ENCODE data around the gene ESRRA.

- TF ChIP-seq KDM4B (IDR thresholded peaks at IDR 0.05; ENCODE audit: borderline replicate concordance in 2 of 2, low read depth in 1 of 2) (no peak), SIN3B (IDR thresholded peaks at IDR 0.05; ENCODE audit: low read depth) (0 out of 2 replicates have a peak, but pooled peaks have one; percentile 40), MXI1 (IDR thresholded peaks at IDR 0.05; ENCODE audit: low read depth, low read length) (no peak), HNRNPLL (IDR thresholded peaks at IDR 0.05; ENCODE audit: low read depth, low read length, poor library complexity, severe bottlenecking) (peak; percentile 71), EP300 (IDR thresholded peaks at IDR 0.05; ENCODE audit: low read length) (no peak), ETV6 (IDR thresholded peaks at IDR 0.05; ENCODE audit: borderline replicate concordance in 1 of 2, low read depth in 2 of 2, low read length in 1 of 2) (no peak), ETV6 (CRISPR knock-in tag; IDR thresholded peaks at IDR 0.05; ENCODE audit: borderline replicate concordance) (no peak), MITF (IDR thresholded peaks at IDR 0.05) (no peak), JUN (IDR thresholded peaks at IDR 0.05; ENCODE audit: borderline replicate concordance, low read depth, low read length) (no peak), JUN (CRISPR knock-in tag; IDR thresholded peaks at IDR 0.05; ENCODE audit: borderline replicate concordance) (no peak), ZNF551 (CRISPR knock-in tag; IDR thresholded peaks at IDR 0.05) (no peak), CBX2 (IDR thresholded peaks at IDR 0.05; ENCODE audit: insufficient read depth, low read length, poor library complexity, severe bottlenecking) (no peak), KAT7 (CRISPR knock-in tag; IDR thresholded peaks at IDR 0.05; ENCODE audit: borderline replicate concordance) (peak; percentile 88; the same call in 1 of the 2 replicates), JUND (IDR thresholded peaks at IDR 0.05; ENCODE audit: borderline replicate concordance, low read depth, low read length) (peak; percentile 49; the same call in 1 of the 2 replicates), JUND (tag; IDR thresholded peaks at IDR 0.05; ENCODE audit: borderline replicate concordance, low read depth, low read length) (no peak; the same call in 2 of the 3 replicates), CTCF (IDR thresholded peaks at IDR 0.05 in 2 of 3, conservative IDR thresholded peaks at IDR 0.05 in 1 of 3; ENCODE audit: insufficient read depth in 2 of 3, low read depth in 1 of 3, low read length in 3 of 3) (peak; percentile 65 to 96 (median 94)), TAF15 (IDR thresholded peaks at IDR 0.05; ENCODE audit: low read depth, low read length) (no peak)
Measured at GRCh38 chr11:64317961-64318765, 12.8 kb downstream of the ESRRA start, which contains the start of gene PRDX5.
